PC-3 (cell line): ENCODE data around the gene GSTM4. TPM values are rescaled to one million over a fixed set of nuclear protein-coding genes. Genes with fewer than 3 reads are reported as not detected.

Source experiments
- ATAC-seq: fragments of 200-7000 bp; cut with Tn5 transposase; 2 replicates; pipeline ENCODE4 v1.9.1; 2020; ENCODE audit warnings: mild to moderate bottlenecking, moderate library complexity
- Bru-seq: library from RNA; stranded (reverse); fragments of 400-500 nt; gene quantifications from one replicate; lab custom pipeline; 2021; lab: Mats Ljungman, UMichigan
- BruChase-seq, 2 experiments: library from RNA; stranded (reverse); fragments of 400-500 nt; gene quantifications; one replicate each; lab custom pipeline; 2021; lab: Mats Ljungman, UMichigan
- BruUV-seq: library from RNA; stranded (reverse); fragments of 400-500 nt; replicated peaks from 2 replicates; lab custom pipeline; 2021; lab: Mats Ljungman, UMichigan
- CTCF ChIA-PET: fragments of 300-600 bp; sonication (Branson Sonifier 250); formaldehyde crosslinking; loops from one replicate; lab custom pipeline; 2022; ENCODE audit warnings: antibody characterized with exemption; lab: Charles Lee
- POLR2A ChIA-PET: fragments of 300-600 bp; sonication (Branson Sonifier 250); formaldehyde crosslinking; loops from one replicate; lab custom pipeline; 2022; ENCODE audit warnings: antibody characterized with exemption; ENCODE audit not compliant: unreplicated experiment; lab: Charles Lee
- DNase-seq: peaks from one replicate; pipeline ENCODE4 v3.0.0-alpha.2; 2015
- H2AFZ ChIP-seq: fragments of 300-600 bp; sonication (generic); 2 replicates; pipeline ENCODE4 v1.6.0; 2016; ENCODE audit warnings: antibody characterized with exemption, low read length
- H3F3A ChIP-seq: fragments of 300-600 bp; sonication (generic); one replicate; pipeline ENCODE4 v1.6.0; 2017; ENCODE audit warnings: antibody characterized with exemption, low read length, control low read depth, mild to moderate bottlenecking; ENCODE audit not compliant: unreplicated experiment
- H3K27ac ChIP-seq: fragments of 300-600 bp; sonication (generic); 2 replicates; pipeline ENCODE4 v1.5.1; 2016; ENCODE audit warnings: mild to moderate bottlenecking, low read length
- H3K27me3 ChIP-seq: fragments of 300-600 bp; sonication (generic); 2 replicates; pipeline ENCODE4 v1.6.1; 2016; ENCODE audit warnings: low read length, mixed read lengths
- H3K36me3 ChIP-seq: fragments of 300-600 bp; sonication (generic); 2 replicates; pipeline ENCODE4 v1.6.1; 2016; ENCODE audit warnings: low read depth, mixed run types, low read length, mixed read lengths
- H3K4me1 ChIP-seq: fragments of 300-600 bp; sonication (generic); 2 replicates; pipeline ENCODE4 v1.5.1; 2016; ENCODE audit warnings: low read length; ENCODE audit not compliant: insufficient read depth
- H3K4me2 ChIP-seq: fragments of 300-600 bp; sonication (generic); 2 replicates; pipeline ENCODE4 v1.6.0; 2016; ENCODE audit warnings: low read length
- H3K4me3 ChIP-seq: fragments of 300-600 bp; sonication (generic); 2 replicates; pipeline ENCODE4 v1.5.1; 2016; ENCODE audit warnings: mild to moderate bottlenecking, low read length, mixed read lengths
- H3K79me2 ChIP-seq: fragments of 300-600 bp; sonication (generic); 2 replicates; pipeline ENCODE4 v1.6.1; 2017; ENCODE audit warnings: low read length, mixed read lengths
- H3K9ac ChIP-seq: fragments of 300-600 bp; sonication (generic); 2 replicates; pipeline ENCODE4 v1.6.0; 2016; ENCODE audit warnings: mild to moderate bottlenecking, low read length
- H3K9me2 ChIP-seq: fragments of 300-600 bp; sonication (generic); replicated peaks from 2 replicates; pipeline ENCODE4 v1.6.1; 2016; ENCODE audit warnings: mixed run types, low read length, mixed read lengths
- H3K9me3 ChIP-seq: fragments of 300-600 bp; sonication (generic); 2 replicates; pipeline ENCODE4 v1.6.1; 2016; ENCODE audit warnings: low read length, mixed read lengths
- H4K20me1 ChIP-seq: fragments of 300-600 bp; sonication (generic); 2 replicates; pipeline ENCODE4 v1.6.1; 2016; ENCODE audit warnings: low read length, mixed read lengths
- CTCF ChIP-seq: fragments of 300-600 bp; sonication (generic); conservative IDR thresholded peaks from 2 replicates; pipeline ENCODE4 v1.5.1; 2017; ENCODE audit warnings: antibody characterized with exemption, low read depth, mild to moderate bottlenecking, low read length
- EZH2 ChIP-seq: fragments of 300-600 bp; sonication (generic); IDR thresholded peaks from one replicate; pipeline ENCODE4 v1.6.1; 2017; ENCODE audit warnings: antibody characterized with exemption, mild to moderate bottlenecking, low read length; ENCODE audit not compliant: unreplicated experiment
- EZH2phosphoT487 ChIP-seq: fragments of 300-600 bp; sonication (generic); IDR thresholded peaks from 2 replicates; pipeline ENCODE4 v1.6.1; 2018; ENCODE audit warnings: mild to moderate bottlenecking, antibody characterized with exemption, low read length, borderline replicate concordance
- intact Hi-C: fragments of 100-400 bp; cut with micrococcal nuclease; formaldehyde crosslinking; loops from 2 replicates; pipeline ENCODE4 v1.9.0; 2023
- long read RNA-seq: library from polyadenylated mRNA; unstranded; transcript quantifications from one replicate; pipeline ENCODE4 v2.0.0, GENCODE V29; 2021; ENCODE audit not compliant: unreplicated experiment
- total RNA-seq: library from RNA; depleted of rRNA; stranded (reverse); fragments of >200 nt; gene quantifications from 2 replicates; pipeline ENCODE4 v1.2.3, GENCODE V29; 2014; rRNA removed

Gene GSTM4
- total RNA-seq = 24.0 and 25.9 TPM in 2 replicates
- percentile 47 among the genes with signal in this experiment for Bru-seq, nascent RNA
- BruChase-seq, experiment 1, labeled RNA remaining after a 6-hour chase = percentile 51 among the genes with signal in this experiment
- BruChase-seq, experiment 2, labeled RNA remaining after a 2-hour chase = percentile 52 among the genes with signal in this experiment
- long read RNA-seq, transcript GSTM4-204 (8 exons, 1,412 nt) = major isoform, 16 of 33 reads
- long read RNA-seq, partial matches to known transcripts = 3 of 33 reads
- long read RNA-seq, other reads (novel, unspliced or antisense) = 11 of 33 reads

GRCh38 chr1:109655615-109656519, at the start of gene GSTM4:
GSTM4 (plus strand) TSS chr1:109656099; CDS start chr1:109656390, 291 bp downstream.
- DNase-seq (peak; percentile 57), ATAC-seq (peak; percentile 95)
- ChIA-PET POLR2A (no interaction called here), CTCF (interaction anchor here (0.5 to 1.0 kb wide), 3 partner anchors 16 to 330 kb away, joined by 3 to 7 read pairs (median 4); no protein-coding TSS in a partner anchor)
- H3K4me2 ChIP-seq = peak within 1 kb of the TSS; percentile 100
- H3K9me3 ChIP-seq = no peaks in the 10 kb centered on the region
- no peaks in the 10 kb centered on the region for H3K79me2 ChIP-seq
- no peak for TF ChIP-seq CTCF
- TF ChIP-seq EZH2 = no peak
- no peak for TF ChIP-seq EZH2phosphoT487
- H3F3A ChIP-seq = no peaks in the 10 kb centered on the region
- H3K9ac ChIP-seq = peak within 1 kb of the TSS; percentile 59
- peak within 1 kb of the TSS; percentile 100 for H2AFZ ChIP-seq
- H3K4me3 ChIP-seq = peak within 1 kb of the TSS; percentile 98
- no peaks in the 10 kb centered on the region for H3K36me3 ChIP-seq
- no peaks in the 10 kb centered on the region for H4K20me1 ChIP-seq
- no peak within 1 kb of the TSS for H3K27ac ChIP-seq
- H3K4me1 ChIP-seq = peaks cover 26% of the 10 kb centered on the region
- intact Hi-C loops = no loop called here
- no peaks in the 10 kb centered on the region for H3K27me3 ChIP-seq
- TSS peak; percentile 86 for BruUV-seq
- no peaks in the 10 kb centered on the region for H3K9me2 ChIP-seq

GRCh38 chr1:109609881-109610280, 46.0 kb upstream of the GSTM4 start:
- ChIA-PET CTCF (no interaction called here), POLR2A (no interaction called here)
- Histone ChIP-seq H3K4me1 (no peaks in the 10 kb centered on the region), H3K27me3 (no peaks in the 10 kb centered on the region), H3F3A (no peaks in the 10 kb centered on the region), H4K20me1 (no peaks in the 10 kb centered on the region), H3K36me3 (no peaks in the 10 kb centered on the region), H3K79me2 (no peaks in the 10 kb centered on the region), H3K9ac (no peak overlapping the region), H3K9me3 (no peaks in the 10 kb centered on the region), H2AFZ (no peak overlapping the region), H3K4me2 (no peak overlapping the region), H3K27ac (no peak overlapping the region), H3K4me3 (no peak overlapping the region), H3K9me2 (no peaks in the 10 kb centered on the region)
- ATAC-seq (no peak), DNase-seq (no peak)
- intact Hi-C loops = no loop called here
- TF ChIP-seq CTCF = no peak
- no peak for TF ChIP-seq EZH2
- no peak for TF ChIP-seq EZH2phosphoT487
- no TSS peak for BruUV-seq
